Mammary epithelial cell (primary cell): Measurements from ENCODE around the gene SRRD.

Experiments
- EZH2 ChIP-seq: IDR thresholded peaks from 2 replicates; pipeline ENCODE4 v1.6.1; 2012; ENCODE audit warnings: low read length, inconsistent platforms, borderline replicate concordance
- TF ChIP-seq, protein P1 (sequence below), 2 donors: IDR thresholded peaks in 1 of 2; conservative IDR thresholded peaks in 1 of 2; 2 replicates each; pipeline ENCODE4 v1.5.1; 2011 to 2012; ENCODE audit warnings: inconsistent platforms in 2 of 2, low read length in 2 of 2, mild to moderate bottlenecking in 2 of 2, control low read depth in 1 of 2, low read depth in 1 of 2; ENCODE audit not compliant: insufficient read depth in 1 of 2; ENCODE audit errors: extremely low read depth in 1 of 2

DNA sequence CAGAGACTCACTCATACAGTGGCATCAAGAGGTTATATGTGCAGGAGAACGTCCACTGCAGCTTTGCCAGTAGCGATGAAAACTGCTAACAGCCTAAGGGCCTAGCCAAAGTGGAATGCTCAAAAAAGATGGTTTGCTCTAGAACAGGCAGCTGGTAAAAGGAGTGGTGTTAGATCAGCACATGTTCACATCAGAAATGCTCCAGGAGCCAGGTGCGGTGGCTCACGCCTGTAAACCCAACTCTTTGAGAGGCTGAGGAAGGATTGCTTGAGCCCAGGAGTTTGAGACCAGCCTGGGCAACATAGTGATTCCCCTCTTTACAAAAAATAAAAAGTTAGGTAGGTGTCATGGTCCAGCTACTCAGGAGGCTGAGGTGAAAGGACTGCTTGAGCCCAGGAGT, 38.9 kb downstream of the SRRD start:
- TF ChIP-seq, protein P1, sequence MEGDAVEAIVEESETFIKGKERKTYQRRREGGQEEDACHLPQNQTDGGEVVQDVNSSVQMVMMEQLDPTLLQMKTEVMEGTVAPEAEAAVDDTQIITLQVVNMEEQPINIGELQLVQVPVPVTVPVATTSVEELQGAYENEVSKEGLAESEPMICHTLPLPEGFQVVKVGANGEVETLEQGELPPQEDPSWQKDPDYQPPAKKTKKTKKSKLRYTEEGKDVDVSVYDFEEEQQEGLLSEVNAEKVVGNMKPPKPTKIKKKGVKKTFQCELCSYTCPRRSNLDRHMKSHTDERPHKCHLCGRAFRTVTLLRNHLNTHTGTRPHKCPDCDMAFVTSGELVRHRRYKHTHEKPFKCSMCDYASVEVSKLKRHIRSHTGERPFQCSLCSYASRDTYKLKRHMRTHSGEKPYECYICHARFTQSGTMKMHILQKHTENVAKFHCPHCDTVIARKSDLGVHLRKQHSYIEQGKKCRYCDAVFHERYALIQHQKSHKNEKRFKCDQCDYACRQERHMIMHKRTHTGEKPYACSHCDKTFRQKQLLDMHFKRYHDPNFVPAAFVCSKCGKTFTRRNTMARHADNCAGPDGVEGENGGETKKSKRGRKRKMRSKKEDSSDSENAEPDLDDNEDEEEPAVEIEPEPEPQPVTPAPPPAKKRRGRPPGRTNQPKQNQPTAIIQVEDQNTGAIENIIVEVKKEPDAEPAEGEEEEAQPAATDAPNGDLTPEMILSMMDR (conservative IDR thresholded peaks at IDR 0.05 in 1 of 2, IDR thresholded peaks at IDR 0.05 in 1 of 2; ENCODE audit: extremely low read depth in 1 of 2, insufficient read depth in 1 of 2, low read depth in 1 of 2, low read length in 2 of 2), result no peak
- no peak for TF ChIP-seq EZH2
